WERI-Rb-1 (cell line): Measurements from ENCODE around the gene JPT1.
"Not testable (repeated sequence)": the region's sequence is repeated elsewhere in the genome, so short reads cannot be mapped to it uniquely, and the experiment has no call there.

Experiments
- DNase-seq: peaks from one replicate; pipeline ENCODE4 v3.0.0-alpha.2; 2020
- H3K27ac ChIP-seq: fragments of 250-450 bp; sonication (Bioruptor Pico); 2 replicates; pipeline ENCODE4 v1.5.1; 2020; ENCODE audit warnings: mild to moderate bottlenecking, moderate library complexity
- H3K27me3 ChIP-seq: fragments of 250-450 bp; sonication (Bioruptor Pico); 2 replicates; pipeline ENCODE4 v1.5.1; 2021; ENCODE audit warnings: mild to moderate bottlenecking, low read depth, moderate library complexity; ENCODE audit not compliant: insufficient read depth, severe bottlenecking
- H3K36me3 ChIP-seq: fragments of 250-450 bp; sonication (Bioruptor Pico); 2 replicates; pipeline ENCODE4 v1.5.1; 2020; ENCODE audit warnings: mild to moderate bottlenecking, moderate library complexity
- H3K4me3 ChIP-seq: 2 replicates; pipeline ENCODE4 v1.5.1; 2011; ENCODE audit warnings: low read depth, mild to moderate bottlenecking, control low read depth, low read length
- H3K9me3 ChIP-seq: fragments of 250-450 bp; sonication (Bioruptor Pico); 2 replicates; pipeline ENCODE4 v1.5.1; 2021; ENCODE audit warnings: mild to moderate bottlenecking, moderate library complexity; ENCODE audit not compliant: severe bottlenecking
- TF ChIP-seq, protein P1 (sequence below): IDR thresholded peaks from 2 replicates; pipeline ENCODE4 v1.5.1; 2011; ENCODE audit warnings: low read depth, mild to moderate bottlenecking, control low read depth, inconsistent platforms, low read length

The JPT1 gene

DNA sequence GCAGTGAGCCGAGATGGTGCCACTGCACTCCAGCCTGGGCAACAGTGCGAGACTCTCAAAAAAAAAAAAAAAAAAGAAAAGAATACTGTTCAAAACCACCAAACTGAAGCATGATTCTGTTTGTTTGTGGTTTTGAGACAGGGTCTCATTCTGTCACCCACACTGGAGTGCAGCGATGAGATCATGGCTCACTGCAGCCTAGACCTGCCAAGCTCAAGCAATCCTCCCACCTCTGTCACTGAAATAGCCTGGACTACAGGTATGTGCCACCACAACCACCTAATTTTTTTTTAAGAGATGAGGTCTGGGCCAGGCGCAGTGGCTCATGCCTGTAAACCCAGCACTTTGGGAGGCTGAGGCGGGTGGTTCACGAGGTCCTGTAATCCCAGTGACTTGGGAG is 24.1 kb upstream of the JPT1 start:
- TF ChIP-seq, protein P1, sequence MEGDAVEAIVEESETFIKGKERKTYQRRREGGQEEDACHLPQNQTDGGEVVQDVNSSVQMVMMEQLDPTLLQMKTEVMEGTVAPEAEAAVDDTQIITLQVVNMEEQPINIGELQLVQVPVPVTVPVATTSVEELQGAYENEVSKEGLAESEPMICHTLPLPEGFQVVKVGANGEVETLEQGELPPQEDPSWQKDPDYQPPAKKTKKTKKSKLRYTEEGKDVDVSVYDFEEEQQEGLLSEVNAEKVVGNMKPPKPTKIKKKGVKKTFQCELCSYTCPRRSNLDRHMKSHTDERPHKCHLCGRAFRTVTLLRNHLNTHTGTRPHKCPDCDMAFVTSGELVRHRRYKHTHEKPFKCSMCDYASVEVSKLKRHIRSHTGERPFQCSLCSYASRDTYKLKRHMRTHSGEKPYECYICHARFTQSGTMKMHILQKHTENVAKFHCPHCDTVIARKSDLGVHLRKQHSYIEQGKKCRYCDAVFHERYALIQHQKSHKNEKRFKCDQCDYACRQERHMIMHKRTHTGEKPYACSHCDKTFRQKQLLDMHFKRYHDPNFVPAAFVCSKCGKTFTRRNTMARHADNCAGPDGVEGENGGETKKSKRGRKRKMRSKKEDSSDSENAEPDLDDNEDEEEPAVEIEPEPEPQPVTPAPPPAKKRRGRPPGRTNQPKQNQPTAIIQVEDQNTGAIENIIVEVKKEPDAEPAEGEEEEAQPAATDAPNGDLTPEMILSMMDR = no peak
- Histone ChIP-seq H3K9me3 (peaks cover 3% of the 10 kb centered on the region), H3K27me3 (no peaks in the 10 kb centered on the region), H3K36me3 (peaks cover 86% of the 10 kb centered on the region), H3K27ac (no peak overlapping the region), H3K4me3 (no peak overlapping the region)
- no peak for DNase-seq

DNA sequence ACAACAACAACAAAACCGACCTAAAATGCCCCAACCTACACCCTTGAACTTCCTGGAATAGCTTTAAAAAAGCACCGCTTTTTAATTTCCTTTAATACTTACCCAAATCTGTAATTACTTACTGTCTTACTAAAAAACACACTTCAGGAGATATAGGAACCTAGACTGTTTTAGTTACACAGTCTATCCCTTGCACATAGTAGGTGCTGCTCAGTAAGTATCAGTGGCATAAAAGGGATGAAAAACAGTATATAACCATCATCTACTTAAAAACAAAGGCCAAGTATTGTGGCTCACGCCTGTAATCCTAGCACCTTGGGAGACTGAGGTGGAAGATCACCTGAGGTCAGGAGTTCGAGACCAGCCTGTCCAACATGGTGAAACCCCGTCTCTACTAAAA is 22.3 kb upstream of the JPT1 start:
- peaks cover 94% of the 10 kb centered on the region for H3K36me3 ChIP-seq
- no peak overlapping the region for H3K4me3 ChIP-seq
- no peaks in the 10 kb centered on the region for H3K9me3 ChIP-seq
- DNase-seq = no peak
- H3K27ac ChIP-seq = no peak overlapping the region
- TF ChIP-seq, protein P1 = no peak
- no peaks in the 10 kb centered on the region for H3K27me3 ChIP-seq

DNA sequence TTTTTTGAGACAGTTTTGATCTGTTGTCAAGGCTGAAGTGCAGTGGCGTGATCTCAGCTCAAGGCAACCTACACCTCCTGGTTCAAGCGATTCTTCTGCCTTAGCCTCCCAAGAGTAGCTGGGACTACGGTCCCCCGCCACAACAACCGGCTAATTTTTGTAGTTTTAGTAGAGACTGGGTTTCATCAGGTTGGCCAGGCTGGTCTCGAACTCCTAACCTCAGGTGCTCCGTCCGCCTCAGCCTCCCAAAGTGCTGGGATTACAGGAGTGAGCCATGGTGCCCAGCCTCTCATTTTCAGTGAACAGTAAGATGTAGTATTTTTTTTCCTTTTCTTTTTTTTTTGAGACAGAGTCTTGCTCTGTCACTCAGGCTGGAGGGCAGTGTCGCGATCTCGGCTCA is 20.7 kb upstream of the JPT1 start:
- Histone ChIP-seq H3K4me3 (no peak overlapping the region), H3K36me3 (peaks cover 98% of the 10 kb centered on the region), H3K27me3 (no peaks in the 10 kb centered on the region), H3K27ac (no peak overlapping the region), H3K9me3 (no peaks in the 10 kb centered on the region)
- TF ChIP-seq, protein P1 = no peak
- DNase-seq = no peak

DNA sequence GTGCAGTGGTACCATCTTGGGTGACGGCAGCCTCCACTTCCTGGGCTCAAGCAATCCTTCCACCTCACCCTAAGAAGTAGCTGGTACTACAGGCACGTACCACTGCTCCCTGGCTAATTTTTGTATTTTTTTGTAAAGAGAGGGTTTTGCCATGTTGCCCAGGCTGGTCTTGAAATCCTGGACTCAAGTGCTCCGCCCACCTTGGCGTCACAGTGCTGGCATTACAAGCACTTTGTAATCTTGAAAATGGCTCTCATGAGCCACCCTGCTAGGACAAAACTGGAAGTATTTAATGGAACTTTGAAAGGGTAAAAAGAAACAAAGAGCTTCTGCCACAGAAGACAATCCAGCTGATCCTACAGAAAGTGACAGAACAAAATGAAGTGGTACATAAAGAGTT is 19.2 kb upstream of the JPT1 start:
- H3K36me3 ChIP-seq = peaks cover 98% of the 10 kb centered on the region
- H3K4me3 ChIP-seq = no peak overlapping the region
- no peak for DNase-seq
- no peak overlapping the region for H3K27ac ChIP-seq
- H3K27me3 ChIP-seq = no peaks in the 10 kb centered on the region
- TF ChIP-seq, protein P1 = no peak
- H3K9me3 ChIP-seq = no peaks in the 10 kb centered on the region

DNA sequence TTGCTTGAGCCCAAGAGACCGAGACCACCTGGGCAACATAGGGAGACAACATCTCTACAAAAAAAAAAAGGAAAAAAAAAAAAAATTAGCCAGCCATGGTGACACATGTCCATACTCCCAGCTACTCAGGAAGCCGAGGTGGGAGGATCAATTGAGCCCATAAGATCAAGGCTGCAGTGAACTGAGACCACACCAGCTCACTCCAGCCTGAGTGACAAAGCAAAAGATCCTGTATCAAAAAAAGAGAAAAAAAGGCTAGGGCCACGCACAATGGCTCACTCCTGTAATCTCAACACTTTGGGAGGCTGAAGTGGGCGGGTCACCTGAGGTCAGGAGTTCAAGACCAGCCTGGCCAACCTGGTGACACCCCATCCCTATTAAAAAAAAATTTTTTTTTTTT is 14.7 kb upstream of the JPT1 start:
- Histone ChIP-seq H3K27ac (no peak overlapping the region), H3K36me3 (peaks cover 97% of the 10 kb centered on the region), H3K27me3 (no peaks in the 10 kb centered on the region), H3K4me3 (no peak overlapping the region), H3K9me3 (no peaks in the 10 kb centered on the region)
- DNase-seq = no peak
- TF ChIP-seq, protein P1 = no peak

DNA sequence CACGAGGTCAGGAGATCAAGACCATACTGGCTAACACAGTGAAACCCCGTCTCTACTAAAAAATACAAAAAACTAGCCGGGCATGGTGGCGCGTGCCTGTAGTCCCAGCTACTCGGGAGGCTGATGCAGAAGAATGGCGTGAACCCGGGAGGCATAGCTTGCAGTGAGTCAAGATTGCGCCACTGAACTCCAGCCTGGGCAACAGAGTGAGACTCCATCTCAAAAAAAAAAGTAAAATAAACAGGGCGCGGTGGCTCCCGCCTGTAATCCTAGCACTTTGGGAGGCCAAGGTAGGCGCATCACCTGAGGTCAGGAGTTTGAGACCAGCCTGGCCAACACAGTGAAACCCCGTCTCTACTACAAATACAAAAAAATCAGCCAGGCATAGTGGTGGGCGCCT is 10.3 kb upstream of the JPT1 start:
- not testable (repeated sequence) for DNase-seq, H3K27me3 ChIP-seq, H3K27ac ChIP-seq, H3K9me3 ChIP-seq, H3K4me3 ChIP-seq
- peaks cover 88% of the 10 kb centered on the region for H3K36me3 ChIP-seq

DNA sequence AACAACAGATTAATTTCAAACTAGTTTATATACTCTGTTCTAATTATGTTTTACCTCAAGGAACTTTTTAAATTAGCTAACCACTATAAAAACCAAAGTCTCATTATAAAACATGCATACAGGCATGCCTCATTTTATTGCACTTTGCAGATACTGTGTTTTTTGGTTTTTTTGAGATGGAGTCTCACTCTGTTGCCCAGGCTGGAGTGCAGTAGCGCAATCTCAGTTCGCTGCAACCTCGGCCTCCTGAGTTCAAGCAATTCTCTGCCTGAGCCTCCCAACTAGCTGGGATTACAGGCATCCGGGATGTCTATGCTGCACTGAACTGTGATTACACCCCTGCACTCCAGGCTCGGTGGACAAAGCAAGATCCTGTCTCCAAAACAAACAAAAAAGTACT is 8.8 kb upstream of the JPT1 start:
- Histone ChIP-seq H3K27me3 (no peaks in the 10 kb centered on the region), H3K9me3 (no peaks in the 10 kb centered on the region), H3K4me3 (no peak overlapping the region), H3K36me3 (peaks cover 86% of the 10 kb centered on the region), H3K27ac (no peak overlapping the region)
- DNase-seq = no peak
- TF ChIP-seq, protein P1 = no peak
